ENCODE results near the gene ZNF274.

Gene ZNF274

DNA sequence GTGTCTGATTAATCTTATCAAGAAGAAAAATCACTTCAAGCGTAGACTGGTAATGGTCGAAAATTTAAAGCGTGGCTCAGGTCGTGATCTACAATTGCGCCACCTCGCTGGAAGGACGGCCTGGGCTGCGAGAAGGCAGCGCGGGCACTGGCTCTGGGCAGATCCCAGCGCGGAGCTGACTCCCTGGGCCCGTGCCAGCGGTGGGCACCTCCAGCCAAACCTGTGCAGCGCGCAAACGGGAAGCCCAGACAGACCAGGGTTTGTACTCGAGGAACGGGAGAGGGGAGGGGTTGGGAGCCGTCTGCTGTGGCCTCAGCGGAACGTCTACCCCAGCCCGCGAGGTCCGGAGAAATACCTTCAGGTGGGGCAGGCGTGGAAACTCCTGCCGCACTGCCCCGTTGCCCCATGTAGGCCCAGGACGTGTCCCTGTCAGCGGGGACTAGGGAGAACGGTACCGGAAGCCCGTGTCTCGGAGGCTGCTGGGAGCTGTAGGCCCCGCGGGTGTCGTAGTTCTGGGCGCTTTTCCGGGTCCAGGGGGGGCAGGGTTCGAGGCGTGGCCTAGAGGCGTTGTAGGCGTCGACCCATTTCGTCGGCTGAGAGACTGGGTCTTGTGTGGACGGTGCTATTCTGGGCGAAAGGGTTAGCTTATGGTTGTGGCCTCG, 21.1 kb downstream of the ZNF274 start:
- no peak overlapping the region for H3K4me3 ChIP-seq (ENCODE audit: low read depth, low read length)
- DNase-seq (ENCODE audit: low read depth): no peak
- TF ChIP-seq, protein P1, sequence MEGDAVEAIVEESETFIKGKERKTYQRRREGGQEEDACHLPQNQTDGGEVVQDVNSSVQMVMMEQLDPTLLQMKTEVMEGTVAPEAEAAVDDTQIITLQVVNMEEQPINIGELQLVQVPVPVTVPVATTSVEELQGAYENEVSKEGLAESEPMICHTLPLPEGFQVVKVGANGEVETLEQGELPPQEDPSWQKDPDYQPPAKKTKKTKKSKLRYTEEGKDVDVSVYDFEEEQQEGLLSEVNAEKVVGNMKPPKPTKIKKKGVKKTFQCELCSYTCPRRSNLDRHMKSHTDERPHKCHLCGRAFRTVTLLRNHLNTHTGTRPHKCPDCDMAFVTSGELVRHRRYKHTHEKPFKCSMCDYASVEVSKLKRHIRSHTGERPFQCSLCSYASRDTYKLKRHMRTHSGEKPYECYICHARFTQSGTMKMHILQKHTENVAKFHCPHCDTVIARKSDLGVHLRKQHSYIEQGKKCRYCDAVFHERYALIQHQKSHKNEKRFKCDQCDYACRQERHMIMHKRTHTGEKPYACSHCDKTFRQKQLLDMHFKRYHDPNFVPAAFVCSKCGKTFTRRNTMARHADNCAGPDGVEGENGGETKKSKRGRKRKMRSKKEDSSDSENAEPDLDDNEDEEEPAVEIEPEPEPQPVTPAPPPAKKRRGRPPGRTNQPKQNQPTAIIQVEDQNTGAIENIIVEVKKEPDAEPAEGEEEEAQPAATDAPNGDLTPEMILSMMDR (IDR thresholded peaks at IDR 0.05; ENCODE audit: low read depth, low read length): no peak
- no peak for TF ChIP-seq POLR2A (IDR thresholded peaks at IDR 0.05; ENCODE audit: extremely low read depth, insufficient read length)
- no peak for TF ChIP-seq MYC (IDR thresholded peaks at IDR 0.05; ENCODE audit: low read depth, low read length)
- TF ChIP-seq, protein P2, sequence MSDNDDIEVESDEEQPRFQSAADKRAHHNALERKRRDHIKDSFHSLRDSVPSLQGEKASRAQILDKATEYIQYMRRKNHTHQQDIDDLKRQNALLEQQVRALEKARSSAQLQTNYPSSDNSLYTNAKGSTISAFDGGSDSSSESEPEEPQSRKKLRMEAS (IDR thresholded peaks at IDR 0.05; ENCODE audit: low read depth, low read length): no peak

DNA sequence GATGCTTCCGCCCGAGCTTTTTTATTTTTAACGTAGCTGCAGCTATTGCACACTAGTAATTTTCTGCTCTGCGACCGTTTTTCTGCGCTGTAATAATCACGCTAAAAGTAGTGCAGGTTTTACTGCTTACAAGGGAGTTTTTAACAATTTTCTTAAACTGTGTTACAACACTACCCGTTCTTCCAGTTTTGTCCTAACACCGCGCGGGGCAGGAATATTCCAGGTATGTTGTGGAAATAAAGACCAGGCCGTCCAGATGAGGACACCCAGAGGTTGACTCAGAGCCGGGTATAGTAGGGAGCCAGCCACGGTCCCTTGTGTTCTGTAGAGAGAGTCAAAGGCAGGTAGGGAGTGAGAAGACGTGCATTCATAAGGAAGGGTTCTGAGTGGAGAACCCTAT, 21.7 kb downstream of the ZNF274 start:
- no peak overlapping the region for H3K4me3 ChIP-seq (ENCODE audit: low read depth, low read length)
- no peak for DNase-seq (ENCODE audit: low read depth)

DNA sequence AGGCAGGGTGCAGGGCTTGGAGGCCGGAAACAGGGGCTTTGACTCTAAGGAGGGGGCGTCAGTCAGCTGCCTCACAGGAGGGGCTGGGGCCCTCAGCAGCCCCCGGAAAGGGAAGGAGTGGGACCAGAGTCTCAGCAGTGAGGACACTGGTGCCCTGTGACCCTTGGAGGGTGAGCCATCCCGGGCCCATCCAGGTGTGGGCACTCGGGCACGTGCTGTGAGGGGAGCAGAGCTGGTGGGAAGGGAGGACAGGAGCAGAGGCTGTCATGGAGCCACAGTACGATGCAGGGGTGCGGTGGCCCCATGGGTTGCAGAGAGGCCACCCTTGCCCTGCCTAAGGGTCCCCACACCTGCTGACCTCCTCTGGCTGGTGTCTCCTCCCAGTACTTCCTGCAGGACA, 26.7 kb downstream of the ZNF274 start:
- no peak overlapping the region for H3K4me3 ChIP-seq (ENCODE audit: low read depth, low read length)
- TF ChIP-seq, protein P2 (IDR thresholded peaks at IDR 0.05; ENCODE audit: low read depth, low read length): no peak
- TF ChIP-seq POLR2A (IDR thresholded peaks at IDR 0.05; ENCODE audit: extremely low read depth, insufficient read length) (no peak), MYC (IDR thresholded peaks at IDR 0.05; ENCODE audit: low read depth, low read length) (no peak)
- TF ChIP-seq, protein P1 (IDR thresholded peaks at IDR 0.05; ENCODE audit: low read depth, low read length): no peak
- DNase-seq (ENCODE audit: low read depth): no peak

More for the DNA sequence above, 21.7 kb downstream of the ZNF274 start:
- TF ChIP-seq MYC (IDR thresholded peaks at IDR 0.05; ENCODE audit: low read depth, low read length) (no peak), POLR2A (IDR thresholded peaks at IDR 0.05; ENCODE audit: extremely low read depth, insufficient read length) (no peak)
- TF ChIP-seq, protein P2 (IDR thresholded peaks at IDR 0.05; ENCODE audit: low read depth, low read length): no peak
- TF ChIP-seq, protein P1 (IDR thresholded peaks at IDR 0.05; ENCODE audit: low read depth, low read length): no peak

DNA sequence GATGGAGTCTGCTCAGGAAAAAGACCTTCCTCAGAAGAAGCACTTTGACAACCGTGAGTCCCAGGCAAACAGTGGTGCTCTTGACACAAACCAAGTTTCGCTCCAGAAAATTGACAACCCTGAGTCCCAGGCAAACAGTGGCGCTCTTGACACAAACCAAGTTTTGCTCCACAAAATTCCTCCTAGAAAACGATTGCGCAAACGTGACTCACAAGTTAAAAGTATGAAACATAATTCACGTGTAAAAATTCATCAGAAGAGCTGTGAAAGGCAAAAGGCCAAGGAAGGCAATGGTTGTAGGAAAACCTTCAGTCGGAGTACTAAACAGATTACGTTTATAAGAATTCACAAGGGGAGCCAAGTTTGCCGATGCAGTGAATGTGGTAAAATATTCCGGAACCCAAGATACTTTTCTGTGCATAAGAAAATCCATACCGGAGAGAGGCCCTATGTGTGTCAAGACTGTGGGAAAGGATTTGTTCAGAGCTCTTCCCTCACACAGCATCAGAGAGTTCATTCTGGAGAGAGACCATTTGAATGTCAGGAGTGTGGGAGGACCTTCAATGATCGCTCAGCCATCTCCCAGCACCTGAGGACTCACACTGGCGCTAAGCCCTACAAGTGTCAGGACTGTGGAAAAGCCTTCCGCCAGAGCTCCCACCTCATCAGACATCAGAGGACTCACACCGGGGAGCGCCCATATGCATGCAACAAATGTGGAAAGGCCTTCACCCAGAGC, 29.6 kb downstream of the ZNF274 start:
- TF ChIP-seq POLR2A (IDR thresholded peaks at IDR 0.05; ENCODE audit: extremely low read depth, insufficient read length): no peak
- TF ChIP-seq MYC (IDR thresholded peaks at IDR 0.05; ENCODE audit: low read depth, low read length): no peak
- TF ChIP-seq, protein P2 (IDR thresholded peaks at IDR 0.05; ENCODE audit: low read depth, low read length): no peak
- TF ChIP-seq, protein P1 (IDR thresholded peaks at IDR 0.05; ENCODE audit: low read depth, low read length): no peak
- no peak overlapping the region for H3K4me3 ChIP-seq (ENCODE audit: low read depth, low read length)
- no peak for DNase-seq (ENCODE audit: low read depth)

DNA sequence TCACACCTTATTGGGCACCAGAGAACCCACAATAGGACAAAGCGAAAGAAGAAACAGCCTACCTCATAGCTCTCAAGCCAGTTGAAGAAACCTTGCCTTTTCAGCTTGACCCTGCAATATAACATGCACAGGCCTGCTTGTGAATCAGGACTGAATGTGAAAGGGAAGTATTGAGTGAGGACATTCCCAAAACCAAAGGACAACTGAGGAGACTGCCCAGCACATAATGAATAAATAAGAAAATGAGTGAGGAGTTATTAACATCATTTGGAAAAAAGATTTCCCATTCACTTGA, 30.2 kb downstream of the ZNF274 start:
- no peak for DNase-seq (ENCODE audit: low read depth)
- no peak overlapping the region for H3K4me3 ChIP-seq (ENCODE audit: low read depth, low read length)
- TF ChIP-seq, protein P2 (IDR thresholded peaks at IDR 0.05; ENCODE audit: low read depth, low read length): no peak
- TF ChIP-seq, protein P1 (IDR thresholded peaks at IDR 0.05; ENCODE audit: low read depth, low read length): no peak
- no peak for TF ChIP-seq MYC (IDR thresholded peaks at IDR 0.05; ENCODE audit: low read depth, low read length)
- TF ChIP-seq POLR2A (IDR thresholded peaks at IDR 0.05; ENCODE audit: extremely low read depth, insufficient read length): no peak
